Activated CD4-positive, alpha-beta T cell treated with anti-CD3 and anti-CD28 coated beads for 1 hour (primary cell): ENCODE results near the gene NTN1.

Experiments
- DNase-seq: peaks from one replicate; pipeline ENCODE4 v3.0.0-alpha.2; 2020

Gene NTN1

GRCh38 chr17:9291912-9292560 is 270.7 kb downstream of the NTN1 start:
- DNase-seq, result peak; percentile 11

- DNase-seq, result no peak
Measured at GRCh38 chr17:9292561-9292941, 271.2 kb downstream of the NTN1 start.
